ENCODE results near the gene SLC43A2. TPM values are rescaled to one million over a fixed set of nuclear protein-coding genes. Genes with fewer than 3 reads are reported as not detected.

The SLC43A2 gene
- total RNA-seq, 2 experiments from 2014 or later = 9.0 to 10.2 TPM

DNA sequence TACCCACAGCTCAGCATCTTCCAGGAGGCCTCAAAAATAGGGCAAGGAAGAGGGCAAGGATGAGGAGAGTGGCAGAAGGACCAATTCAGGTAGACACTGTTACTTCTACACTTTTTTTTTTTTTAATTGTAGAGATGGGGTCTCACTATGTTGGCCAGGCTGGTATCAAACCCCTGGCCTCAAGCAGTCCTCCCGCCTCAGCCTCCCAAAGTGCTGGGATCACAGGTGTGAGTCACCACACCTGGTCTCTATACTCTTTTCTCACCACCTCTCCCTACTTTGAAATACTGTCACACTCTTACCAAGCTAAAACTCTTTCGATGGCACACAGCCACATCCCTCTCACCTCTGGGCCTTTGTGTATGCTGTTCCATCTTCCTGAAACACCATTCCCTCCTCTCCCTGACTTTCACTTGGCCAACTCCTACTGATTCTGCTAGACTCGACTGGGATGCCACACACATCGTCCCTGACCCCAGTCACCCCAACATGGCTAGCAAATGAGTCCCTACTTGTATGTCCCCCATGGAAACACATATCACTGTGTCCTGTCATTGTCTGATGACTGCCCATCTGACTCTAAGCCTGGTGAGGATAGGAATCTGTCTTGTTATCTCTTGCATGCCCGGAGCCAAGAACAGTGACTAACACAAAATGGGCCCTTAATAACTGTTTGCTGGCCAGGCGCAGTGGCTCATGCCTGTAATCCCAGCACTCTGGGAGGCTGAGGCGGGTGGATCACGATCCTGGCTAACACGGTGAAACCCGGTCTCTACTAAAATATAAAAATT lies 7.2 kb upstream of the SLC43A2 start:
- no peaks in the 10 kb centered on the region for H3K27me3 Mint-ChIP-seq
- Histone ChIP-seq H3K27me3 (ENCODE audit: control insufficient read depth in 1 of 2, insufficient read depth in 2 of 2, low read length in 2 of 2) (no peaks in the 10 kb centered on the region), H3K4me1 (ENCODE audit: insufficient read depth, low read length) (no peaks in the 10 kb centered on the region), H3K9me3 (ENCODE audit: control insufficient read depth in 1 of 2, insufficient read depth in 1 of 2, low read length in 2 of 2) (no peaks in the 10 kb centered on the region), H3K4me3 (ENCODE audit: low read length) (no peak overlapping the region), H3K27ac (ENCODE audit: low read depth in 1 of 2, low read length in 2 of 2) (no peak overlapping the region), H3K36me3 (ENCODE audit: insufficient read depth, low read length) (no peaks in the 10 kb centered on the region)
- POLR2A ChIA-PET = no interaction called here
- intact Hi-C loops (cut with DNase I, micrococcal nuclease) = no loop called here
- no peaks in the 10 kb centered on the region for H3K36me3 Mint-ChIP-seq (ENCODE audit: low read depth)
- CTCF ChIA-PET = no interaction called here
- DNase-seq = no peak
- H3K4me3 Mint-ChIP-seq = no peak overlapping the region
- no peaks in the 10 kb centered on the region for H3K4me1 Mint-ChIP-seq (ENCODE audit: low read depth)
- TF ChIP-seq, protein P1, sequence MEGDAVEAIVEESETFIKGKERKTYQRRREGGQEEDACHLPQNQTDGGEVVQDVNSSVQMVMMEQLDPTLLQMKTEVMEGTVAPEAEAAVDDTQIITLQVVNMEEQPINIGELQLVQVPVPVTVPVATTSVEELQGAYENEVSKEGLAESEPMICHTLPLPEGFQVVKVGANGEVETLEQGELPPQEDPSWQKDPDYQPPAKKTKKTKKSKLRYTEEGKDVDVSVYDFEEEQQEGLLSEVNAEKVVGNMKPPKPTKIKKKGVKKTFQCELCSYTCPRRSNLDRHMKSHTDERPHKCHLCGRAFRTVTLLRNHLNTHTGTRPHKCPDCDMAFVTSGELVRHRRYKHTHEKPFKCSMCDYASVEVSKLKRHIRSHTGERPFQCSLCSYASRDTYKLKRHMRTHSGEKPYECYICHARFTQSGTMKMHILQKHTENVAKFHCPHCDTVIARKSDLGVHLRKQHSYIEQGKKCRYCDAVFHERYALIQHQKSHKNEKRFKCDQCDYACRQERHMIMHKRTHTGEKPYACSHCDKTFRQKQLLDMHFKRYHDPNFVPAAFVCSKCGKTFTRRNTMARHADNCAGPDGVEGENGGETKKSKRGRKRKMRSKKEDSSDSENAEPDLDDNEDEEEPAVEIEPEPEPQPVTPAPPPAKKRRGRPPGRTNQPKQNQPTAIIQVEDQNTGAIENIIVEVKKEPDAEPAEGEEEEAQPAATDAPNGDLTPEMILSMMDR (IDR thresholded peaks at IDR 0.05) = no peak
- no peak for ATAC-seq (ENCODE audit: poor library complexity)
- no peaks in the 10 kb centered on the region for H3K9me3 Mint-ChIP-seq
- H3K27ac Mint-ChIP-seq = no peak overlapping the region

DNA sequence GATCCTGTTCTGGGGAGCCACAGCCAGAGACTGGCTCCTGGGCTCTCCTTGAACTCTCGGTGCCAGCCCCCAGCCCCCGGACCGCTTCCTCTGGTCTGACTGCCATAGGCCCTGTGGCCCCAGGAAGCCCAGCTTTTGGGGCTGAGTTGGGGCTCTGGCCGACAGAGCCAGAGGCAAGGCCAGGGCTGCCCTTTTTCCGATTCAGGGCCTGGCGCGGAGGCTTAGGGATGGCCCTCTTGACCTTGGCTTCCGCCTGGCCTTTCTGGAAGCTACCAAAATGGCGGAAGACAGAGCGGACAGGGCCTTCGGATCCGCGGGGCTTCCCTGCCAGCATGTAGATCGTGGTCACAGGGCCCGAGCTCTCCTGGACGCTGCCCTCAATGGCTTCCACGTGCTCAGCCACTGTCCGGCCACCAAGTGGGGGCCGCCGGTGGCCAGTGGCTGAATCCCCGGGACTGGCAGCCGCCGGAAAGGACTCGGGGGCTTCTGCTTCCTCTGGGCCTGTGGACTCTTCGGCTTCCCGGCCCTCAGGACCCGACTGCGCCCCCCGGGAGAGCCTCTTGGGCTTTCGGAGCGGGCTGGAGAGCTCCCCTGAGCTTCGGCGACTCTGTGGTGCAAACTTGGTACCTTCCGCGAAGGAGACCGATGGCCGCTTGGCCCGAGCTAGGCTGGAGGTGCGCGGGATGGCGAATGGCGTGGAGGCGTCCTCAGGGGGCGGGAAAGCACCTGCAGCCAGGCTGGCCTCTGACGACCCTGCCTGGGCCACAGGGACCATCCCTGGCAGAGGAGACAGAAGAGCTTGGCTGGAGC lies 6.4 kb upstream of the SLC43A2 start:
- Histone ChIP-seq H3K27ac (ENCODE audit: low read depth in 1 of 2, low read length in 2 of 2) (no peak overlapping the region), H3K9me3 (ENCODE audit: control insufficient read depth in 1 of 2, insufficient read depth in 1 of 2, low read length in 2 of 2) (no peaks in the 10 kb centered on the region), H3K36me3 (ENCODE audit: insufficient read depth, low read length) (no peaks in the 10 kb centered on the region), H3K27me3 (ENCODE audit: control insufficient read depth in 1 of 2, insufficient read depth in 2 of 2, low read length in 2 of 2) (no peaks in the 10 kb centered on the region), H3K4me3 (ENCODE audit: low read length) (no peak overlapping the region), H3K4me1 (ENCODE audit: insufficient read depth, low read length) (peaks cover 4% of the 10 kb centered on the region)
- POLR2A ChIA-PET = no interaction called here
- Mint-ChIP-seq H3K4me1 (ENCODE audit: low read depth) (peaks cover 4% of the 10 kb centered on the region), H3K27me3 (no peaks in the 10 kb centered on the region), H3K9me3 (no peaks in the 10 kb centered on the region), H3K27ac (no peak overlapping the region), H3K4me3 (no peak overlapping the region), H3K36me3 (ENCODE audit: low read depth) (no peaks in the 10 kb centered on the region)
- DNase-seq (no peak), ATAC-seq (ENCODE audit: poor library complexity) (no peak)
- TF ChIP-seq, protein P1 (IDR thresholded peaks at IDR 0.05) = no peak
- CTCF ChIA-PET = no interaction called here
- intact Hi-C loops (cut with DNase I, micrococcal nuclease) = loop anchor here in 1 of 2 experiments (5.0 kb wide), 1 partner anchor 358 kb away; the partner anchor contains the start of gene TRARG1

DNA sequence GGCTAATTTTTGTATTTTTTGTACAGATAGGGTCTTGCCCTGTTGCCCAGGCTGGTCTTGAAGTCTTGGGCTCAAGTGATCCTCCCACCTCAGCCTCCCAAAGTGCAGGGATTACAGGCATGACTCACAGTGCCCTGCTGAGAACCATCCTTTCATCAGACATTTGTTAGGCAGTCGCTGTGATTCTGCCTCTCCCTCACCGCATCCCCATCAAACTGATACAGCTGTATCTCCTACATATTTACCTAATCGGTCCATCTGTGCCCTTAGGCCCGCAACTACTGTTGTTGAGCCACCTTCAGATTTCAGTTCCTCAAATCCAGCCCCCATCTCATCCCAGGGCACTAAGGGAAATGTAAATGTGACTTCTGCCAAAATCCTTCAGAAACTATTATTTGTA lies 2.0 kb upstream of the SLC43A2 start:
- CTCF ChIA-PET = interaction anchor here (0.6 to 2.1 kb wide), 14 partner anchors 9 to 370 kb away, joined by 3 to 12 read pairs (median 4); partner anchors contain the start of genes INPP5K, PITPNA and RILP
- H3K27ac Mint-ChIP-seq = no peak overlapping the region

More for the DNA sequence above, 2.0 kb upstream of the SLC43A2 start:
- POLR2A ChIA-PET = interaction anchor here (1.0 to 3.8 kb wide), 8 partner anchors 11 to 268 kb away, joined by 3 to 44 read pairs (median 8); partner anchors contain the start of genes CRK and RILP
- intact Hi-C loops (cut with DNase I, micrococcal nuclease) = loop anchor here in 1 of 2 experiments (5.0 kb wide), 1 partner anchor 353 kb away; the partner anchor contains the start of gene TRARG1
- no peaks in the 10 kb centered on the region for H3K27me3 Mint-ChIP-seq
- H3K4me3 Mint-ChIP-seq = peak overlapping the region; percentile 96
- H3K4me3 ChIP-seq (ENCODE audit: low read length) = no peak overlapping the region
- no peaks in the 10 kb centered on the region for H3K9me3 Mint-ChIP-seq
- peaks cover 7% of the 10 kb centered on the region for H3K36me3 Mint-ChIP-seq (ENCODE audit: low read depth)
- H3K4me1 Mint-ChIP-seq (ENCODE audit: low read depth) = peaks cover 23% of the 10 kb centered on the region
- no peaks in the 10 kb centered on the region for H3K9me3 ChIP-seq (ENCODE audit: control insufficient read depth in 1 of 2, insufficient read depth in 1 of 2, low read length in 2 of 2)
- ATAC-seq (ENCODE audit: poor library complexity) (no peak), DNase-seq (peak in 1 of 14 experiments; percentile 27)
- H3K27ac ChIP-seq (ENCODE audit: low read depth in 1 of 2, low read length in 2 of 2) = no peak overlapping the region
- TF ChIP-seq, protein P1 (IDR thresholded peaks at IDR 0.05) = no peak
- H3K4me1 ChIP-seq (ENCODE audit: insufficient read depth, low read length) = peaks cover 34% of the 10 kb centered on the region
- no peaks in the 10 kb centered on the region for H3K36me3 ChIP-seq (ENCODE audit: insufficient read depth, low read length)
- peaks cover 0 to 3% of the 10 kb centered on the region in 2 experiments for H3K27me3 ChIP-seq (ENCODE audit: control insufficient read depth in 1 of 2, insufficient read depth in 2 of 2, low read length in 2 of 2)

Data from CD4-positive, alpha-beta T cell (primary cell).